ENCODE results near the gene MILR1. TPM values are rescaled to one million over a fixed set of nuclear protein-coding genes. Genes with fewer than 3 reads are reported as not detected.

The MILR1 gene
- total RNA-seq, 4 donors from 2014 or later, result 2.3 to 14.6 (median 6.8) TPM; not detected in 1

- Histone ChIP-seq H3K27ac (no peak overlapping the region), H3K4me3 (replicated peaks in 1 of 3) (no peak overlapping the region), H3K36me3 (peaks cover 42 to 45% of the 10 kb centered on the region in 2 donors), H3K4me1 (peaks cover 16 to 26% of the 10 kb centered on the region in 2 donors), H3K9me3 (no peaks in the 10 kb centered on the region), H3K27me3 (no peaks in the 10 kb centered on the region)
- no peak for DNase-seq
- 83 to 95% methylated on average over 2 of the region's 2 CpGs for WGBS, 2 donors
- TF ChIP-seq CTCF (IDR thresholded peaks at IDR 0.05) (no peak), POLR2A (IDR thresholded peaks at IDR 0.05) (no peak)
- intact Hi-C loops (cut with DNase I), result no loop called here
These were observed 59.8 kb downstream of the MILR1 start for GRCh38 chr17:64508683-64509082.

GRCh38 chr17:64509179-64509578 is 60.3 kb downstream of the MILR1 start:
- Histone ChIP-seq H3K27me3 (no peaks in the 10 kb centered on the region), H3K4me1 (peaks cover 11 to 21% of the 10 kb centered on the region in 2 donors), H3K36me3 (peaks cover 37 to 42% of the 10 kb centered on the region in 2 donors), H3K27ac (no peak overlapping the region), H3K4me3 (replicated peaks in 1 of 3) (no peak overlapping the region), H3K9me3 (no peaks in the 10 kb centered on the region)
- intact Hi-C loops (cut with DNase I), result no loop called here
- no peak for TF ChIP-seq CTCF (IDR thresholded peaks at IDR 0.05)
- no peak for DNase-seq
- 92 to 93% methylated on average over 6 of the region's 6 CpGs for WGBS, 2 donors

GRCh38 chr17:64515419-64515818 is 66.5 kb downstream of the MILR1 start:
- 86 to 88% methylated on average over 2 of the region's 2 CpGs for WGBS, 2 donors
- intact Hi-C loops (cut with DNase I), result no loop called here
- Histone ChIP-seq H3K36me3 (peaks cover 53 to 55% of the 10 kb centered on the region in 2 donors), H3K4me3 (replicated peaks in 1 of 3) (no peak overlapping the region), H3K4me1 (no peaks in the 10 kb centered on the region), H3K27me3 (no peaks in the 10 kb centered on the region), H3K9me3 (no peaks in the 10 kb centered on the region), H3K27ac (no peak overlapping the region)
- TF ChIP-seq POLR2A (IDR thresholded peaks at IDR 0.05) (no peak), CTCF (IDR thresholded peaks at IDR 0.05) (no peak)
- DNase-seq, result no peak

- intact Hi-C loops (cut with DNase I), result no loop called here
- Histone ChIP-seq H3K27ac (no peak overlapping the region), H3K27me3 (no peaks in the 10 kb centered on the region), H3K4me3 (replicated peaks in 1 of 3) (no peak overlapping the region), H3K36me3 (peaks cover 49 to 51% of the 10 kb centered on the region in 2 donors), H3K4me1 (no peaks in the 10 kb centered on the region), H3K9me3 (no peaks in the 10 kb centered on the region)
- WGBS, 2 donors, result 94 to 97% methylated on average over 1 of the region's 1 CpG
- no peak for DNase-seq
- TF ChIP-seq POLR2A (IDR thresholded peaks at IDR 0.05) (no peak), CTCF (IDR thresholded peaks at IDR 0.05) (no peak)
These were observed 66.9 kb downstream of the MILR1 start for GRCh38 chr17:64515829-64516228.

MicroRNAs within 50 kb of the gene (microRNA counts, 767-probe panel; counts per million panel counts)
- 0 counts per million in 2 donors for microRNA hsa-miR-1273e

Small RNAs within 50 kb of the gene (microRNA-seq; reads per million reads assigned to microRNA genes)
- gene MIR1273E (not detected), gene MIR3064 (7.7 reads per million, percentile 21 among the genes with 10 or more reads in this experiment), gene MIR5047 (not detected)

Small RNAs within 50 kb of the gene (small RNA-seq; reads per million reads assigned to genes)
- gene ATP5MFP4, result not detected
- gene MIR1273E, result not detected

Other genes starting within 250 kb of the MILR1 start
- gene TEX2, start 185.9 kb upstream of the MILR1 start, total RNA-seq, result 100 to 1,000 TPM in 1 of 4 donors, 10 to 100 TPM in 3; 63.9 to 101 (median 71.7) TPM
- gene PECAM1, start 58.3 kb upstream of the MILR1 start, total RNA-seq, result 100 to 1,000 TPM in 2 of 4 donors, 10 to 100 TPM in 2; 59.1 to 184 (median 101) TPM
- gene POLG2, start 47.9 kb downstream of the MILR1 start, total RNA-seq, result 10 to 100 TPM; 10.6 to 15.0 (median 13.1) TPM
- gene DDX5, start 57.2 kb downstream of the MILR1 start, total RNA-seq, result 1,000 to 10,000 TPM in 3 of 4 donors, 100 to 1,000 TPM in 1; 895 to 1,792 (median 1,570) TPM
- 10 to 100 TPM; 62.6 to 91.3 (median 75.8) TPM for gene CEP95, start 57.9 kb downstream of the MILR1 start, total RNA-seq
- 10 to 100 TPM; 26.3 to 39.0 (median 29.6) TPM for gene SMURF2, start 213.2 kb downstream of the MILR1 start, total RNA-seq

All from thyroid gland (tissue), 4 donors.